HG02588 (cell line): ENCODE data around the gene OSBPL9.
"Not testable (repeated sequence)": the region's sequence is repeated elsewhere in the genome, so short reads cannot be mapped to it uniquely, and the experiment has no call there.

Experiments
- ATAC-seq: cut with Tn5 transposase; IDR thresholded peaks from one replicate; pipeline ENCODE4 v1.9.1; 2021; ENCODE audit warnings: mild to moderate bottlenecking, moderate library complexity; ENCODE audit not compliant: unreplicated experiment

OSBPL9 gene

GRCh38 chr1:51761351-51761750, 144.5 kb downstream of the OSBPL9 start:
- no peak for ATAC-seq

DNA sequence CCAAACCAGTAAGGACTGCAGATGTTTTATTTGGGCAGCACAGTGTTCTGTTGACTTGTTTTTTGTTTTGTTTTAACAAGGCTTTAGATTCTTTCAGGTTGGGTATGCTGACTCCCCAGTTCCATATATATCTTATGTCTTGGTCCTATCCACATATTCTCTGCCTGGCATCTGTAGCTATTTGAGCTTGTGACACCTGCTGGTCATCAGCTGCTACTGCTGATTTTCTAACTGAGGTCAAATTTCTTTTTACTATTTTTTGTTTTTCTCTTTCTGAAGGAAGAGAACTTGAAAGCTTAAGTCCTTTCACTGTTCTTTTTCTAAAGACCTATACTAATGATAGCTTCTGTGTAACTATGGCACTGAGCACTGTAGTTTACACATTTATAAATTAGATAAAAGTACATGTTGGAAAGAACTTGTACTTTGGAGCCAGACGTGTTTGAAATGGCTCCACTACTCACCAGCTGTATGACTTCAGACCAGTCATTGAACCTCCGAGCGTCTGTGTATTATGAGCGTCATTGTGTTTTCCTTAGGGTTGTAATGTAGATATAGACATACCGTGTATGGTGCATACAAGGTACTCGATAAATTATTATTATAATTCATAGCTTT, 152.2 kb downstream of the OSBPL9 start:
- no peak for ATAC-seq

- no peak for ATAC-seq
Observed at GRCh38 chr1:51776408-51776807, 159.5 kb downstream of the OSBPL9 start.

DNA sequence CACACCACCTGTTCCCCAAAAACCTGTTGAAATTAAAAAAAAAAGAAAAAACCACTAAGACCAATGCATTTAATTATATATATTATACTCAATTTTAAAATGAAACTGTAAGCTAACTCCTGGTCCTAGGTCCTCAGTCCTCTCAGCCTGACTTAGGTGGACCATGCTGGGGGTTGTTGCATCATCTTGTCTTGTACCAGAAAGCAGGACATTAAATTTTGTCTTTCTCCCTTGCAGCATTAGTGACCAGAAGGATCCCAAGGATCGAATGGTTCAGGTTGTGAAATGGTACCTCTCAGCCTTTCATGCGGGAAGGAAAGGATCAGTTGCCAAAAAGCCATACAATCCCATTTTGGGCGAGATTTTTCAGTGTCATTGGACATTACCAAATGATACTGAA, 164.0 kb downstream of the OSBPL9 start:
- no peak for ATAC-seq

- no peak for ATAC-seq
Observed at GRCh38 chr1:51784997-51785421, 168.1 kb downstream of the OSBPL9 start.

GRCh38 chr1:51788938-51789337, 172.0 kb downstream of the OSBPL9 start:
- ATAC-seq, result no peak

DNA sequence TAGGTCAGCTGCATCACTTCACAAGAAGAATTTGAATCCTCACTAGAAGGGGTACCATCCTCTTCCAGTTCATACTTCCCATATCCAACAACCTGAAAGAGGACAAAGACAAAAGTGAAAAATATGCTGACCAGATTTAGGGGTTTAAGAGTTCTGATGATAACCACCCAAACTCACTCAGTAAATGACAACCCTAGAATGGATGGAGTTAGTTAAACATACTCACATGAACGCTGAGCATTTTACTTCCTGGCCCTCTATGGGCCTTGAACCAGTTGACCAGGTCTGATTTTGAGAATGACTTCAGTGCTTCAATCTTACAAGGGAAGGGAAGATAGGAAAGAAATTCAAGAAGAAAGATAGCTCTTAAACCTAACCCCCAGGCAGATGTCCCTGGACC, 172.4 kb downstream of the OSBPL9 start:
- ATAC-seq, result no peak

DNA sequence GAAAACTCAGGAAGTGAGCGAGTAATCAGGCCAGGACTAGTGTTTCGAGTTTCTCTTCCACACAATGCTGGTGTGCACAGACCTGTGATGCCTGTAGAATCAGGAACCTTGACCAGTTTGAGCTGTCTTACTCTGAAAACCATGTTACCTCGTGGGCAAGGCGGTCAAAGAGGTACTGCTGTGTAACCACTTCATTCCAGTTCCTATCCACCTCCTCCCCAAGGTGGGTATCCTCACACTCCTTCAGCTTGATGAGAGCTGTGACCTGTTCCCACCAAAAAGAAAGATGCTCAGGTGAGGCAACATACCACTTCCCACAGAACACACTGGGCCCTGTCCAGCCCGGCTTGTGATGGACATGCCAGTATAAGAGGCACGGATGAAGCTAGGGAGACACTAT, 173.5 kb downstream of the OSBPL9 start:
- ATAC-seq, result no peak

- ATAC-seq, result no peak
Observed at GRCh38 chr1:51791888-51792287, 175.0 kb downstream of the OSBPL9 start.

DNA sequence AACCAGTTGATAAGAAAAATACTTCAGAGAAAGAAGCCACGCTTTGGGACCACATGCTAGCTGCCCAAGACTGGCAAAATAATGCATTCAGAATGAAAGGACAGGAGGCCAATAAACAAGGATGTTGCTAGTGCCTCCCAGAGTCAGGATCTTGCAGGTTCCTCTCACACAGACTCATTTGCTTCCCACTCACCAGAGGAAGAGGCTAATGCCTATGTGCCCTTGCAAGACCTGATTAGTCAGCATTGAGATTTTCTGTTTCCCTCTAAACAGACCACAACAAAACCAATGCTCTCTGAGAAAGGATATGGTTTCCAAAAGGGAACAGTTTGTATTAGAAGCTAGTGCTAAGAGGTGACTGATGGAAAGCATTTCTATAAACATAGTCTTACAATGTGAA, 176.0 kb downstream of the OSBPL9 start:
- ATAC-seq, result no peak

DNA sequence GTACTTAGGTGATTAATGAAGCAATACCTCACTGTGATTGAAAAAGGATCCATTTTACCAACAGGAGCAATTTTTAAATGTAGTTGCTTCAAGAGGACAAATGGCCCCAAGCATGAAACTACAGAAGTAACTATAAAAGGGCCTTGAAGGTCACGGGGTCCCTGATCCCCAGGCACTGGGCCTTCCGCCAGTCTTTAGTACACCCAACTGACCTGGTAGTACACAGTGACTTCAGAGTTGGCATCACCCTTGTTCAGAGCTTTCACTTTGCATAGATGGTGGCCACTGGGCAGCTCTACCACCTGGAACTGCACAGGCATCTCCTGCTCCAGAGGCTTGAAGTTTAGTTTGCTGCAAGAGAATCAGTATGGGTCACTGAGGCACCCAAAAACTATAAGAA, 177.4 kb downstream of the OSBPL9 start:
- no peak for ATAC-seq

GRCh38 chr1:51794868-51795267, 178.0 kb downstream of the OSBPL9 start:
- no peak for ATAC-seq

GRCh38 chr1:51799372-51799771, 182.5 kb downstream of the OSBPL9 start:
- peak; percentile 49 for ATAC-seq

DNA sequence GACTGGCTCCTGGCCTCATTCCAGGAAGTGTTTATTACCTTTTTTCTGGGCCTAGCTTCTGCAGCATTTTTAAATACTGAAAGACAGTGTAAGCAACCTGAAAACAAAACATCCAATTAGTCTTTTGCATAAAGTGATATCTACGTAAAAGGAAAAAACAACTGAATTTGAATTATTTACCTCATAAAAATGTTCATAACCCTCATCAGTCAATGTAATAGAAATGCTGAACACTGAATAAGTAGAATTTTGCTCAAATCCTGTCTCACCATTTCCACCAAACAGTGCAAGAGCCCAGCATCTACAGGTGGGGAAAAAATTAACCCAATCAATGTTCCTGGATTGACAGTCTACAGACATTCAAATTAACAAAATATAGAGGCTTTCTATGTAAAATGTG, 197.6 kb downstream of the OSBPL9 start:
- no peak for ATAC-seq

DNA sequence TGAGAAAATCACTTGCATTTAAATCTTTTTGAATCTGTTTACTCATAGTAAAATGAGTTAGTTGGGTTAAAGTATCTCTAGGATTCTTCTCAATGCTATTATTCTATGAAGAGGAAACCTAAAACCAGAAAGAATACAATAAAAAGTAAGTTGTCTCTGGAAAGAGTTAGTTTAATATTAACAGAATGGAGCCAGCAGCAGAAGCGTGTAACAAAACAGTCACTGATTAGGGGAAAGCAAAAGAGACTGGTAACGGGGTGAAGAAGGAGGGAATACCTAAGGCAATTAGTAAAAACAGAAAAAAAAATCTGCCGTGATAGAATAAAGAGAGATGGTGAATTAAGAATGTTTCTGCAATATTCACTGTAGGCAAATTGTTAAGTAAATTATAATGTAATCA, 201.6 kb downstream of the OSBPL9 start:
- no peak for ATAC-seq

DNA sequence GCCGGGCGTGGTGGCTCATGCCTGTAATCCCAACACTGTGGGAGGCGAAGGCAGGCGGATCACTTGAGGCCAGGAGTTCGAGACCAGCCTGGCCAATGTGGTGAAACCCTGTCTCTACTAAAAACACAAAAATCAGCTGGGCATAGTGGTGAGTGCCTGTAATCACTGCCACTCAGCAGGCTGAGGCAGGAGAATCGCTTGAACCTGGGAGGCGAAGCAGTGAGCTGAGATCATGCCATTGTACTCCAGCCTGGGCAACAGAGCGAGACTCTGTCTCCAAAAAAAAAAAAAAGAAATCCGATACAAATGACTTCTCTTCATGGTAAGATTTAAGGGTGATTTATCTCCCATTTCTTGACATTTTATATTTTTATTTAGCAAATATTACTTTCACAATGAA, 202.1 kb downstream of the OSBPL9 start:
- ATAC-seq, result not testable (repeated sequence)

- ATAC-seq, result no peak
Observed at GRCh38 chr1:51819810-51820209, 202.9 kb downstream of the OSBPL9 start.

DNA sequence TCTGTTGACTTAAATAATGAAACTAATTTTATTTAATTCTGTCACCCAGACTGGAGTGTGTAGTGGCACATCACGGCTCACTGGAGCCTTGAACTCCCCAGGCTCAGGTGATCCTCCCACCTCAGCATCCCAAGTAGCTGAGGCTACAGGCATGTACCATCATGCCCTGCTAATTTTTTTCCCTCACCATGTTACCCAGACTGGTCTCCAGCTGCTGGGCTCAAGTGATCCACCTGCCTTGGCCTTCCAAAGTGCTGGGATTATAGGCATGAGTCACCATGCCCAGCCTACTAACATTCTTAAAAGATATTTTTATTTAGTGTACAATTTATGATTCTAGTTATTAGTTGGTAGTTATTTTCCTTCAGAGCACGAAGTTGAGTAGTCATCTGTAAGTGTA, 212.2 kb downstream of the OSBPL9 start:
- no peak for ATAC-seq

DNA sequence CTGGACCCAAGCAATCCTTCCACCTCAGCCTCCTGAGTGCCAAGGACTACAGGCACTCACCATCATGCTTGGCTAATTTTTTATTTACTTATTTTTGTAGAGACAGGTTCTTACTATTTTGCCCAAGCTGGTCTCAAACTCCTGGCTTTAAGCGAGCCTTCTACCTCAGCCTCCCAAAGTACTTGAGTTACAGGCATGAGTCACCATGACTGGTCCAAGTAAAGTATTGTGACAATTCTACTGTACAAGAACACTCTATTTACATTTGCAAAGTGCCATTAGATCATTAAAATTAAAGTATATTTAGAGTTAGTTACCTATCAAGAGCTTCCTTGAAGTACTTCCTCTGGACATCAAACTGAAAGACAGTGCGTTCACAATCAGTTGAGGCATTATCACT, 216.8 kb downstream of the OSBPL9 start:
- ATAC-seq, result no peak

DNA sequence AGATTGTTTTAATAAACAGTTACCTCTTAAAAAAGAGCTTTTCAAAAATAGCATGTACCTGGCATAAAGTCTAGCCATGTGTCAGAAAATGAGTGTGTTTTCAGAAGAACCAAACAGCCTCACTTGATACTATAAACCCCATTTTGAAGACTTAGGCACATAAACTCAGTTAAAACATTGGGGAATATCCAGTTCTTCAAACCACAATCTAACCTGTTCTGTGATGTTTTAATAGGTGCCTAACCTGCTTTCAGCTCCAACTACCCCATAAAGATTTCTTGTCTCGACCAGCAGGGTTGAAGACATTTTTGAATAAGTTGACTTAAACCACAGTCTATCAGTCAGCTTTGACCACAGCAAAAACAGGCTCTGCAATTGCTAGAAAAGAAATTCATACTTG, 220.4 kb downstream of the OSBPL9 start:
- no peak for ATAC-seq
